SK-N-DZ (cell line): ENCODE measurements around the gene DHX32.

Experiments used
- DNase-seq: peaks from one replicate; pipeline ENCODE4 v3.0.0-alpha.2; 2015; ENCODE audit warnings: low spot score
- small RNA-seq, 2 experiments: library from RNA; depleted of rRNA; stranded (forward); fragments of <200 nt; gene quantifications; one replicate each; pipeline ENCODE3, GENCODE V24; 2014

Gene DHX32

DNA sequence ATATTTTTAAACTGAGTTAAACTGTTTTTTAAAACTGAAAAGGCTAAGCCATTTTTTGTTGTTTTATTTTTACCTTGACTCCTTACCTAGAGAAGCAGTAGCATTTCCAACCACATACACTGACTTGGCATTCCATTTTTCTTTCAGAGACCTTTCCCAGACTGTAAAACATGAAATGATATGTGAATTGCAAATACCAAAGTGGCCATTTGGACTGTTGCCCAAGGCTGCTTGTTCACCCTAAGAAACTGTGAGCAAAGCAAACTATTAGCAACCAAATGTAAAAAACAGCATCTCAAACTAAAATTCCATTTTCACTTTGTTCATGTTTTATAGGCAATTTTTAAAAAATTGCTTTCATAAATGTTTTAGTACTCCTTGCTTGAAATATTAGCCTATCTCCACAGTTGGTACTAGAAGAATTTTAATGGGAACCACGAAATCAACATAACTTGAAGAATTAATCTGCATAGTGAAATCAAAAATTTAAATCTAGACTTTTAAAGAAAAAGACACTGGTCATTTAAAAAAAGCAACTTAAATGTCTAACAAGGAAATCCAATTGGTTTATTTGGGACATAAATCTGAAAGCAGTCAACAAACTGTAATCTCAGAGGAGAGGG, 68.9 kb downstream of the DHX32 start:
- DNase-seq, result no peak

- DNase-seq, result no peak
These were observed 69.8 kb downstream of the DHX32 start for GRCh38 chr10:125811251-125811650.

- DNase-seq, result no peak
These were observed 73.0 kb downstream of the DHX32 start for GRCh38 chr10:125808047-125808446.

- no peak for DNase-seq
These were observed 78.4 kb downstream of the DHX32 start for GRCh38 chr10:125802739-125803138.

DNA sequence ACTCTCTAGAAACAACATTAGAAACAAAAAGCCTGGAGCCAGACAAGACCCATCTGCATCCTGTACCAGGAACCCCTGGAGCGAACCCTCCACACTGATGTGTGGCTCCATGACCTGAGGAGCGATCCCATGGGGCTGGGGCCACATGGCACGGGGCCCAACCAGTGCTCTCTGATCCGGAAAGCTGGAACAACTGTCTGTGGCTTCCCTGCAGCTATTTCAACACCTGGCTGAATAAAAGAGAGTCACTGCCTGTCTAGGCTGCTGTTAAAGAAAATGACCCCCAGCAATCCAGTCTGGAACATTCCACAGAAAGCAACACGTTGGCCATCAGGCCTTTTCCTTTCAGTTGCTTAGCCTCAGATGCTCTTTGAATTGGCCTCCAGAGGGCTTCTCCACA, 79.0 kb downstream of the DHX32 start:
- no peak for DNase-seq

DNA sequence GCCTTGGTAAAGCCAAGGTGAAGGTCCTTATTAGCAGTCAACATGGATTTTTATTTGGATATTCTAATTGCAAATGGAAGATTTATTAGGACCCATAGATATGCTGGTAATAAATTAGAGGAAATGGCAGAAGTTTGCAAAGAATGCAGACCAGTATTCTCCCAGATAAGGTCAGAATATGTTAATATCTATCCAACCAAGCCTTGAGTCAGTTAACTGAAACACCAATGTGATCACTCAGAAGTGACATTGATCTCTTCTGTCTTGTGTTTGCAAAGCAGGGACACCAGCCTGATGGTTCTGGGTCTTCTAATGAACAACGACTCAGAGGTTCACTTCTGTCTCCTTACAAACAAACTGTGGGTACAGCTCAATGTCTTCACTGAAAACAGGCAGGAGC, 79.5 kb downstream of the DHX32 start:
- no peak for DNase-seq

DNA sequence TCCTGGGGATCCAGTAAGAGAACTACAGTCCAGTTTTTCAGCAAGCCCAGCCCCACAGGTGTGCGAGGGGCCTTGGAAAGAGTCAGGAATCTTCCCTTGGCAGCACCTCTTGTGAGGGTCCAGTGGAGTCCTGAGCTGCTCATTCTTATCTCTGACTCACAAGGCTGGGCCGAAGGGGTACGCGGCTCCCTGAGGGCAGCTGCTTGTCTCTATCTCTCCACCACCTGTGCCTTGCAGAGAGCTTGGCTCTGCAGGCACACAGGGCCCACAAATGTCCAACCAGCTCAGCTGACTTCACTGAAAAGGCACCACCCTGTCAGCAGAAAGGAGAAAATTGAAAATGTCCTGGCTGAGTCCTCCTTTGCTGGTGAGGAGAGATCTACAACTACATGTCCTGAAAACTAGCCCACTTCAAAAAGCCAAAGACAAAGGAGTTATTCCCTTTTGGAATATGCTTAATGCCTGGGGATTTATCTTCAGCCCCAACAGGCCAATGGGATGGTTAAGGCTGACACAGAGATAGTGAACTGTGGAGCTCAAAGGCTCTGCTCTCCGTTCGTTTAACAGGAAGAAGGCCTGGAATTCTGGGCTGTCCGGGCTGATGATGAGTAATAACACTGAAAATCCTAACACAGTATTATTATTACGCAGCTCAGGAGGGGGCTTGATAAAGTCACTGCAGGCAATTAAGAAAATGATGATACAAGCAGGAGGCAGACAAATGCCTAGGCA, 81.5 kb downstream of the DHX32 start:
- no peak for DNase-seq

DNA sequence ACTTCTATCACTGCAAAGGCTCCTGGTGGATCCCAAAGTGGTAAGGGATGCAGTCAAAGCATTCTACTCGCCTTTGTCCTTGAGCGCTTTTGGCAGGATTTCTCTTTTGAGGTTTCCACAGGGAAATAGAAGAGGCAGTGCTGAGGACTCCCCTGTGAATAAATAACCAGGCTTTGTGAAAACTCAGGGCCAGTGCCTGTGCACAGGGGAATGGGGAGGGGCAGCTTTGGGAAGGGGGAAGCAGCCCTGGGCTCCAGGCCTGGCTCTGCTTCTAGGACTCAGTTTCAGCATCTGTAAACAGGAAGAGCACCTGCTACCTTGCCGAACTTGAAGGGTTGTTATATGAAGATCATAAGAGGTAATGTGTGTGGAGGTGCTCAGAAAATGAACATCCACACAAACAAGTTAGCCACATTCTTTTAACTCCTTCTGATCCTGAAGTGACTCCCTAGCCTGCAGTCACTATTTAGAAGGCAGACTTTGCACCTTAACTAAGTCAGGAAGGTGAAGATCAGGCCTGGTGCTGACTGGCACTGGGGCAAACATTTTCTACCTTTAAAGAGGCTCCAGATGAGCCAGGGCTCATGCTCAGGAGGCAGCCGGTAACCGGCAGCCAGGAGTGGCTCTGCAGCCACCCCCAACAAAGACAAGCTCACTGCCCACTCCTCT, 83.0 kb downstream of the DHX32 start:
- no peak for DNase-seq

GRCh38 chr10:125797424-125797823, 83.7 kb downstream of the DHX32 start:
- DNase-seq, result no peak

GRCh38 chr10:125795637-125796190, 85.4 kb downstream of the DHX32 start:
- no peak for DNase-seq

- DNase-seq, result no peak
These were observed 86.0 kb downstream of the DHX32 start for GRCh38 chr10:125795128-125795527.

- no peak for DNase-seq
These were observed 88.5 kb downstream of the DHX32 start for GRCh38 chr10:125792342-125793300.

- DNase-seq, result no peak
These were observed 92.7 kb downstream of the DHX32 start for GRCh38 chr10:125788156-125789034.

Small RNA genes lying within 50 kb of the gene (small RNA-seq; reads per million reads assigned to genes)
- gene MIR4484 (0.04 to 0.05 reads per million in 2 experiments), gene RF00017 (0 reads per million in 2 experiments), gene RNU2-42P (0 reads per million in 2 experiments)
